Left lung (tissue), 10 donors: ENCODE measurements around the gene TSPAN9. TPM values are rescaled to one million over a fixed set of nuclear protein-coding genes. Genes with fewer than 3 reads are reported as not detected.

Experiments
- ATAC-seq: fragments of 200-7000 bp; cut with Tn5 transposase; one replicate; pipeline ENCODE4 v1.9.1; 2020; ENCODE audit warnings: moderate library complexity
- DNase-seq, 4 donors: peaks; one replicate each; pipeline ENCODE4 v3.0.0-alpha.2; 2013 to 2020
- H3K27ac ChIP-seq, 2 donors: fragments of 200-600 bp; sonication (generic) in 1 of 2; one replicate each; pipeline versions ENCODE4 v1.5.0 to v1.8.0; 2020 to 2021
- H3K27me3 ChIP-seq, 2 donors: fragments of 200-600 bp; sonication (generic) in 1 of 2; one replicate each; pipeline versions ENCODE4 v1.5.0 to v1.8.0; 2020 to 2021
- H3K36me3 ChIP-seq, 2 donors: fragments of 200-600 bp; sonication (generic) in 1 of 2; one replicate each; pipeline versions ENCODE4 v1.5.0 to v1.8.0; 2020 to 2021
- H3K4me1 ChIP-seq, 2 donors: fragments of 200-600 bp; one replicate each; pipeline ENCODE4 v1.8.0; 2021
- H3K4me3 ChIP-seq, 2 donors: fragments of 200-600 bp; sonication (generic) in 1 of 2; one replicate each; pipeline versions ENCODE4 v1.5.0 to v1.8.0; 2020 to 2021; ENCODE audit warnings: mild to moderate bottlenecking in 1 of 2
- H3K9me3 ChIP-seq, 2 donors: fragments of 200-600 bp; sonication (generic) in 1 of 2; one replicate each; pipeline versions ENCODE4 v1.5.0 to v1.8.0; 2020 to 2021
- CTCF ChIP-seq, 2 donors: fragments of 200-600 bp; sonication (generic) in 1 of 2; IDR thresholded peaks; one replicate each; pipeline versions ENCODE4 v1.5.0 to v1.8.0; 2021; ENCODE audit warnings: antibody characterized with exemption in 2 of 2
- intact Hi-C, 2 donors: fragments of 100-400 bp; cut with DNase I; formaldehyde crosslinking; loops; one replicate each; pipeline versions ENCODE4 v1.11.2 to v1.14.2; 2022
- polyA plus RNA-seq, 6 donors: library from polyadenylated mRNA; unstranded; fragments of 120-200 nt; gene quantifications; one replicate each; pipeline ENCODE4 v1.2.1, GENCODE V29; 2013; ENCODE audit not compliant: insufficient read length in 6 of 6
- total RNA-seq, 2 donors: library from RNA; stranded (reverse); fragmentation: NEBNext Ultra II Directional; extraction: Animal tissue kit (Norgen Biotek cat#: 25700); gene quantifications; one replicate each; pipeline ENCODE4 v1.2.1, GENCODE V29; 2021
- donor health status: DM: no; HTN: yes; CAD: no.
- donor health status: DM: no; HTN: no; CAD: no.

TSPAN9 gene
- total and polyA plus RNA-seq, 8 donors = 35.6 to 98.6 (median 81.3) TPM

GRCh38 chr12:3165078-3165980, 88.2 kb downstream of the TSPAN9 start:
- no peak for TF ChIP-seq CTCF (IDR thresholded peaks at IDR 0.05)
- no peak overlapping the region for H3K27ac ChIP-seq
- H3K9me3 ChIP-seq = no peaks in the 10 kb centered on the region
- DNase-seq (no peak), ATAC-seq (no peak)
- intact Hi-C loops = no loop called here
- no peaks in the 10 kb centered on the region for H3K27me3 ChIP-seq
- peaks cover 5 to 19% of the 10 kb centered on the region in 2 donors for H3K4me1 ChIP-seq
- no peaks in the 10 kb centered on the region for H3K36me3 ChIP-seq
- no peak overlapping the region for H3K4me3 ChIP-seq

GRCh38 chr12:3167636-3168035, 90.5 kb downstream of the TSPAN9 start:
- Histone ChIP-seq H3K27ac (no peak overlapping the region), H3K9me3 (no peaks in the 10 kb centered on the region), H3K4me3 (no peak overlapping the region), H3K27me3 (no peaks in the 10 kb centered on the region), H3K36me3 (no peaks in the 10 kb centered on the region), H3K4me1 (peaks cover 5 to 19% of the 10 kb centered on the region in 2 donors)
- DNase-seq = no peak
- intact Hi-C loops = no loop called here
- ATAC-seq = no peak
- no peak for TF ChIP-seq CTCF (IDR thresholded peaks at IDR 0.05)

GRCh38 chr12:3168223-3169221, 91.3 kb downstream of the TSPAN9 start:
- intact Hi-C loops = no loop called here

GRCh38 chr12:3170423-3171194, 93.4 kb downstream of the TSPAN9 start:
- ATAC-seq = peak; percentile 37

More at GRCh38 chr12:3168223-3169221, 91.3 kb downstream of the TSPAN9 start:
- TF ChIP-seq CTCF (IDR thresholded peaks at IDR 0.05) = no peak
- H3K4me1 ChIP-seq = peaks cover 5 to 19% of the 10 kb centered on the region in 2 donors
- H3K36me3 ChIP-seq = no peaks in the 10 kb centered on the region
- ATAC-seq (peak; percentile 62), DNase-seq (no peak)
- H3K9me3 ChIP-seq = no peaks in the 10 kb centered on the region
- H3K27me3 ChIP-seq = no peaks in the 10 kb centered on the region
- no peak overlapping the region for H3K4me3 ChIP-seq
- H3K27ac ChIP-seq = no peak overlapping the region

More at GRCh38 chr12:3170423-3171194, 93.4 kb downstream of the TSPAN9 start:
- H3K27me3 ChIP-seq = no peaks in the 10 kb centered on the region
- no peak overlapping the region for H3K27ac ChIP-seq
- no peaks in the 10 kb centered on the region for H3K9me3 ChIP-seq
- intact Hi-C loops = no loop called here
- H3K36me3 ChIP-seq = no peaks in the 10 kb centered on the region
- no peak overlapping the region for H3K4me3 ChIP-seq
- H3K4me1 ChIP-seq = peaks cover 5 to 8% of the 10 kb centered on the region in 2 donors
- no peak for TF ChIP-seq CTCF (IDR thresholded peaks at IDR 0.05)
- no peak for DNase-seq
